ENCODE measurements around the gene SLC4A1AP. TPM values are rescaled to one million over a fixed set of nuclear protein-coding genes. Genes with fewer than 3 reads are reported as not detected.
"Not testable (repeated sequence)": the region's sequence is repeated elsewhere in the genome, so short reads cannot be mapped to it uniquely, and the experiment has no call there.

Gene SLC4A1AP
- total RNA-seq = 10 to 100 TPM; 22.7 to 23.5 TPM

- POLR2A ChIA-PET = interaction anchor here (0.7 kb wide), 1 partner anchor 557 kb away, joined by 3 read pairs; no protein-coding TSS in a partner anchor
- peak; percentile 78 for DNase-seq
- H3K4me1 Mint-ChIP-seq = peaks cover 47% of the 10 kb centered on the region
Measured at GRCh38 chr2:27663285-27664153, at the start of gene SLC4A1AP, which contains the start of gene SUPT7L. SLC4A1AP (plus strand) TSS chr2:27663889; CDS start chr2:27663915, 26 bp downstream. SUPT7L (minus strand) TSS chr2:27663614; CDS start chr2:27662192, 1,422 bp downstream.

GRCh38 chr2:27613985-27614384 is 49.7 kb upstream of the SLC4A1AP start:
- CTCF ChIA-PET = interaction anchor here (0.7 to 1.5 kb wide), 2 partner anchors 12 to 14 kb away, joined by 3 to 5 read pairs; no protein-coding TSS in a partner anchor
- POLR2A ChIA-PET = no interaction called here
- no peak overlapping the region for H3K27ac Mint-ChIP-seq
- H3K4me1 Mint-ChIP-seq = no peaks in the 10 kb centered on the region
- peaks cover 50% of the 10 kb centered on the region for H3K36me3 Mint-ChIP-seq (ENCODE audit: low read depth)
- no peak for DNase-seq
- H3K9me3 Mint-ChIP-seq = no peaks in the 10 kb centered on the region
- no peak overlapping the region for H3K4me3 Mint-ChIP-seq
- no peaks in the 10 kb centered on the region for H3K27me3 Mint-ChIP-seq

More at GRCh38 chr2:27663285-27664153, at the start of gene SLC4A1AP, which contains the start of gene SUPT7L:
- Mint-ChIP-seq H3K27ac (peak within 1 kb of the TSS; percentile 100), H3K9me3 (no peaks in the 10 kb centered on the region), H3K27me3 (no peaks in the 10 kb centered on the region), H3K4me3 (peak within 1 kb of the TSS; percentile 100), H3K36me3 (ENCODE audit: low read depth) (peaks cover 36% of the 10 kb centered on the region)
- CTCF ChIA-PET = interaction anchor here (1.2 to 7.1 kb wide), 2 partner anchors 20 to 292 kb away, joined by 3 to 56 read pairs; no protein-coding TSS in a partner anchor

GRCh38 chr2:27615316-27615715 is 48.4 kb upstream of the SLC4A1AP start:
- Mint-ChIP-seq H3K9me3 (no peaks in the 10 kb centered on the region), H3K36me3 (ENCODE audit: low read depth) (peaks cover 55% of the 10 kb centered on the region)
- CTCF ChIA-PET = no interaction called here

GRCh38 chr2:27621524-27621923 is 42.2 kb upstream of the SLC4A1AP start:
- Mint-ChIP-seq H3K36me3 (ENCODE audit: low read depth) (peaks cover 62% of the 10 kb centered on the region), H3K27ac (no peak overlapping the region), H3K4me1 (no peaks in the 10 kb centered on the region), H3K27me3 (no peaks in the 10 kb centered on the region), H3K4me3 (no peak overlapping the region), H3K9me3 (no peaks in the 10 kb centered on the region)
- DNase-seq = no peak
- CTCF ChIA-PET = interaction anchor here (2.3 kb wide), 1 partner anchor 62 kb away, joined by 11 read pairs; no protein-coding TSS in a partner anchor
- POLR2A ChIA-PET = no interaction called here

More at GRCh38 chr2:27615316-27615715, 48.4 kb upstream of the SLC4A1AP start:
- Mint-ChIP-seq H3K4me3 (no peak overlapping the region), H3K27ac (no peak overlapping the region), H3K27me3 (no peaks in the 10 kb centered on the region), H3K4me1 (no peaks in the 10 kb centered on the region)
- POLR2A ChIA-PET = no interaction called here
- DNase-seq = no peak

GRCh38 chr2:27622921-27623384 is 40.7 kb upstream of the SLC4A1AP start:
- ChIA-PET CTCF (no interaction called here), POLR2A (no interaction called here)
- H3K4me3 Mint-ChIP-seq = no peak overlapping the region
- H3K9me3 Mint-ChIP-seq = no peaks in the 10 kb centered on the region
- peaks cover 53% of the 10 kb centered on the region for H3K36me3 Mint-ChIP-seq (ENCODE audit: low read depth)
- no peaks in the 10 kb centered on the region for H3K4me1 Mint-ChIP-seq
- no peak overlapping the region for H3K27ac Mint-ChIP-seq
- H3K27me3 Mint-ChIP-seq = no peaks in the 10 kb centered on the region
- DNase-seq = no peak

GRCh38 chr2:27624943-27625342 is 38.7 kb upstream of the SLC4A1AP start:
- CTCF ChIA-PET = no interaction called here
- Mint-ChIP-seq H3K36me3 (ENCODE audit: low read depth) (peaks cover 40% of the 10 kb centered on the region), H3K9me3 (no peaks in the 10 kb centered on the region), H3K4me3 (no peak overlapping the region), H3K27me3 (no peaks in the 10 kb centered on the region), H3K4me1 (no peaks in the 10 kb centered on the region), H3K27ac (no peak overlapping the region)
- no peak for DNase-seq
- POLR2A ChIA-PET = no interaction called here

- H3K4me1 Mint-ChIP-seq, H3K27me3 Mint-ChIP-seq, DNase-seq, H3K9me3 Mint-ChIP-seq, H3K4me3 Mint-ChIP-seq, H3K27ac Mint-ChIP-seq, POLR2A ChIA-PET: not testable (repeated sequence)
- H3K36me3 Mint-ChIP-seq (ENCODE audit: low read depth) = peaks cover 41% of the 10 kb centered on the region
- CTCF ChIA-PET = interaction anchor here (0.8 to 1.1 kb wide), 2 partner anchors 12 to 57 kb away, joined by 3 to 4 read pairs; no protein-coding TSS in a partner anchor
Measured at GRCh38 chr2:27626323-27626722, 37.4 kb upstream of the SLC4A1AP start.

- H3K4me3 Mint-ChIP-seq, H3K9me3 Mint-ChIP-seq, H3K27me3 Mint-ChIP-seq, DNase-seq, POLR2A ChIA-PET, H3K27ac Mint-ChIP-seq: not testable (repeated sequence)
- peaks cover 12% of the 10 kb centered on the region for H3K4me1 Mint-ChIP-seq
- H3K36me3 Mint-ChIP-seq (ENCODE audit: low read depth) = peaks cover 41% of the 10 kb centered on the region
- CTCF ChIA-PET = interaction anchor here (0.8 to 1.5 kb wide), 3 partner anchors 13 to 56 kb away, joined by 3 to 5 read pairs (median 4); no protein-coding TSS in a partner anchor
Measured at GRCh38 chr2:27626921-27627320, 36.8 kb upstream of the SLC4A1AP start.

- POLR2A ChIA-PET = interaction anchor here (0.6 kb wide), 1 partner anchor 773 kb away, joined by 9 read pairs; no protein-coding TSS in a partner anchor
- Mint-ChIP-seq H3K9me3 (no peaks in the 10 kb centered on the region), H3K36me3 (ENCODE audit: low read depth) (peaks cover 37% of the 10 kb centered on the region), H3K4me1 (peaks cover 18% of the 10 kb centered on the region), H3K27me3 (no peaks in the 10 kb centered on the region), H3K27ac (no peak overlapping the region), H3K4me3 (no peak overlapping the region)
- CTCF ChIA-PET = interaction anchor here (0.6 to 1.7 kb wide), 7 partner anchors 11 to 363 kb away, joined by 3 to 6 read pairs (median 5); no protein-coding TSS in a partner anchor
- no peak for DNase-seq
Measured at GRCh38 chr2:27627963-27628766, 35.5 kb upstream of the SLC4A1AP start.

- no peak within 1 kb of the TSS for H3K4me3 Mint-ChIP-seq
- H3K27me3 Mint-ChIP-seq = no peaks in the 10 kb centered on the region
- no peaks in the 10 kb centered on the region for H3K9me3 Mint-ChIP-seq
- DNase-seq = peak; percentile 96
- peaks cover 33% of the 10 kb centered on the region for H3K36me3 Mint-ChIP-seq (ENCODE audit: low read depth)
- no peak within 1 kb of the TSS for H3K27ac Mint-ChIP-seq
- ChIA-PET CTCF (interaction anchor here (0.8 to 1.7 kb wide), 5 partner anchors 10 to 364 kb away, joined by 3 to 6 read pairs (median 5); no protein-coding TSS in a partner anchor), POLR2A (interaction anchor here (0.6 kb wide), 2 partner anchors 9 to 772 kb away, joined by 3 to 9 read pairs; no protein-coding TSS in a partner anchor)
- H3K4me1 Mint-ChIP-seq = peaks cover 18% of the 10 kb centered on the region
Measured at GRCh38 chr2:27628767-27629709, 34.7 kb upstream of the SLC4A1AP start, which contains the start of the genes CCDC121 and GPN1. CCDC121 (minus strand) TSS chr2:27629012; CDS start chr2:27627799, 1,213 bp downstream. GPN1 (plus strand) TSS chr2:27629050; CDS start chr2:27629059, 9 bp downstream.

- CTCF ChIA-PET, H3K27me3 Mint-ChIP-seq, H3K9me3 Mint-ChIP-seq, DNase-seq, H3K4me3 Mint-ChIP-seq, H3K27ac Mint-ChIP-seq: not testable (repeated sequence)
- H3K4me1 Mint-ChIP-seq = peaks cover 22% of the 10 kb centered on the region
- peaks cover 35% of the 10 kb centered on the region for H3K36me3 Mint-ChIP-seq (ENCODE audit: low read depth)
- POLR2A ChIA-PET = interaction anchor here (0.6 kb wide), 1 partner anchor 1598 kb away, joined by 3 read pairs; no protein-coding TSS in a partner anchor
Measured at GRCh38 chr2:27630257-27630656, 33.4 kb upstream of the SLC4A1AP start.
